GOT3 (cell line): ENCODE measurements around the gene ASB4.
"Not testable (repeated sequence)": the region's sequence is repeated elsewhere in the genome, so short reads cannot be mapped to it uniquely, and the experiment has no call there.

ENCODE experiments used
- DNase-seq: peaks from one replicate; lab custom pipeline; 2025; ENCODE audit warnings: mixed read lengths; lab: John Stamatoyannopoulos, UW

The ASB4 gene

GRCh38 chr7:95527033-95527775, 41.5 kb downstream of the ASB4 start:
- no peak for DNase-seq

- DNase-seq = no peak
These were observed 42.1 kb downstream of the ASB4 start for GRCh38 chr7:95527776-95528250.

- DNase-seq = no peak
These were observed 44.0 kb downstream of the ASB4 start for GRCh38 chr7:95529701-95530100.

GRCh38 chr7:95530881-95531280, 45.1 kb downstream of the ASB4 start:
- no peak for DNase-seq

- no peak for DNase-seq
These were observed 46.0 kb downstream of the ASB4 start for GRCh38 chr7:95531605-95532219.

- DNase-seq = no peak
These were observed 49.1 kb downstream of the ASB4 start for GRCh38 chr7:95534796-95535195.

GRCh38 chr7:95535662-95536061, 49.9 kb downstream of the ASB4 start:
- DNase-seq = no peak

GRCh38 chr7:95536656-95537311, 51.0 kb downstream of the ASB4 start:
- DNase-seq = no peak

GRCh38 chr7:95537468-95537867, 51.7 kb downstream of the ASB4 start:
- no peak for DNase-seq

GRCh38 chr7:95539426-95539825, 53.7 kb downstream of the ASB4 start:
- no peak for DNase-seq

- no peak for DNase-seq
These were observed 54.6 kb downstream of the ASB4 start for GRCh38 chr7:95540366-95540765.

GRCh38 chr7:95543312-95543711, 57.6 kb downstream of the ASB4 start:
- DNase-seq = no peak

GRCh38 chr7:95544171-95544570, 58.4 kb downstream of the ASB4 start:
- DNase-seq = no peak

GRCh38 chr7:95545007-95545615, 59.4 kb downstream of the ASB4 start:
- no peak for DNase-seq

- DNase-seq = no peak
These were observed 59.9 kb downstream of the ASB4 start for GRCh38 chr7:95545673-95546072.

- no peak for DNase-seq
These were observed 60.9 kb downstream of the ASB4 start for GRCh38 chr7:95546647-95547046.

- DNase-seq = no peak
These were observed 61.9 kb downstream of the ASB4 start for GRCh38 chr7:95547361-95548348.

- peak; percentile 8 for DNase-seq
These were observed 64.2 kb downstream of the ASB4 start for GRCh38 chr7:95549818-95550529.

GRCh38 chr7:95550546-95550945, 64.8 kb downstream of the ASB4 start:
- no peak for DNase-seq

GRCh38 chr7:95552010-95552926, 66.5 kb downstream of the ASB4 start:
- DNase-seq = not testable (repeated sequence)
